Measurements from ENCODE around the gene LEP. TPM values are rescaled to one million over a fixed set of nuclear protein-coding genes. Genes with fewer than 3 reads are reported as not detected.

The LEP gene
- total and polyA plus RNA-seq, 5 donors: 0.15 to 4.8 (median 0.76) TPM; not detected in 1

- H3K4me1 ChIP-seq (ENCODE audit: control insufficient read depth, insufficient read depth, low read length): no peaks in the 10 kb centered on the region
- no peak for ATAC-seq
- intact Hi-C loops (cut with DNase I): no loop called here
- no peak overlapping the region for H3K4me3 ChIP-seq (ENCODE audit: low read length)
- no peak overlapping the region for H3K27ac ChIP-seq (ENCODE audit: low read length)
- H3K27me3 ChIP-seq (ENCODE audit: control insufficient read depth, insufficient read depth): no peaks in the 10 kb centered on the region
- DNase-seq: no peak
- 88% methylated on average over 8 of the region's 8 CpGs for WGBS
- H3K9me3 ChIP-seq (ENCODE audit: control insufficient read depth, low read length): no peaks in the 10 kb centered on the region
Measured at GRCh38 chr7:128253701-128254100, 12.6 kb downstream of the LEP start.

- ATAC-seq: peak in 1 of 2 donors; percentile 34
- intact Hi-C loops (cut with DNase I): no loop called here
Measured at GRCh38 chr7:128254470-128254869, 13.4 kb downstream of the LEP start.

GRCh38 chr7:128255271-128255670 is 14.2 kb downstream of the LEP start:
- no peaks in the 10 kb centered on the region for H3K4me1 ChIP-seq (ENCODE audit: control insufficient read depth, insufficient read depth, low read length)
- no peak overlapping the region for H3K27ac ChIP-seq (ENCODE audit: low read length)
- no peaks in the 10 kb centered on the region for H3K9me3 ChIP-seq (ENCODE audit: control insufficient read depth, low read length)
- WGBS: 78% methylated on average over 2 of the region's 2 CpGs
- H3K27me3 ChIP-seq (ENCODE audit: control insufficient read depth, insufficient read depth): no peaks in the 10 kb centered on the region
- intact Hi-C loops (cut with DNase I): no loop called here
- no peak overlapping the region for H3K4me3 ChIP-seq (ENCODE audit: low read length)
- DNase-seq (no peak), ATAC-seq (no peak)

More at GRCh38 chr7:128254470-128254869, 13.4 kb downstream of the LEP start:
- no peak overlapping the region for H3K27ac ChIP-seq (ENCODE audit: low read length)
- no peaks in the 10 kb centered on the region for H3K4me1 ChIP-seq (ENCODE audit: control insufficient read depth, insufficient read depth, low read length)
- no peaks in the 10 kb centered on the region for H3K27me3 ChIP-seq (ENCODE audit: control insufficient read depth, insufficient read depth)
- no peak overlapping the region for H3K4me3 ChIP-seq (ENCODE audit: low read length)
- H3K9me3 ChIP-seq (ENCODE audit: control insufficient read depth, low read length): no peaks in the 10 kb centered on the region
- DNase-seq: no peak
- 80% methylated on average over 5 of the region's 5 CpGs for WGBS

GRCh38 chr7:128257458-128257857 is 16.4 kb downstream of the LEP start:
- no peaks in the 10 kb centered on the region for H3K27me3 ChIP-seq (ENCODE audit: control insufficient read depth, insufficient read depth)
- H3K9me3 ChIP-seq (ENCODE audit: control insufficient read depth, low read length): no peaks in the 10 kb centered on the region
- intact Hi-C loops (cut with DNase I): no loop called here
- ATAC-seq (no peak), DNase-seq (no peak)
- H3K4me1 ChIP-seq (ENCODE audit: control insufficient read depth, insufficient read depth, low read length): no peaks in the 10 kb centered on the region
- no peak overlapping the region for H3K4me3 ChIP-seq (ENCODE audit: low read length)
- 83% methylated on average over 14 of the region's 14 CpGs for WGBS
- no peak overlapping the region for H3K27ac ChIP-seq (ENCODE audit: low read length)

GRCh38 chr7:128259131-128260061 is 18.3 kb downstream of the LEP start:
- intact Hi-C loops (cut with DNase I): no loop called here
- 66% methylated on average over 11 of the region's 11 CpGs for WGBS
- DNase-seq (no peak), ATAC-seq (no peak)
- Histone ChIP-seq H3K4me1 (ENCODE audit: control insufficient read depth, insufficient read depth, low read length) (no peaks in the 10 kb centered on the region), H3K27me3 (ENCODE audit: control insufficient read depth, insufficient read depth) (no peaks in the 10 kb centered on the region), H3K9me3 (ENCODE audit: control insufficient read depth, low read length) (no peaks in the 10 kb centered on the region), H3K27ac (ENCODE audit: low read length) (no peak overlapping the region), H3K4me3 (ENCODE audit: low read length) (no peak overlapping the region)

DNA sequence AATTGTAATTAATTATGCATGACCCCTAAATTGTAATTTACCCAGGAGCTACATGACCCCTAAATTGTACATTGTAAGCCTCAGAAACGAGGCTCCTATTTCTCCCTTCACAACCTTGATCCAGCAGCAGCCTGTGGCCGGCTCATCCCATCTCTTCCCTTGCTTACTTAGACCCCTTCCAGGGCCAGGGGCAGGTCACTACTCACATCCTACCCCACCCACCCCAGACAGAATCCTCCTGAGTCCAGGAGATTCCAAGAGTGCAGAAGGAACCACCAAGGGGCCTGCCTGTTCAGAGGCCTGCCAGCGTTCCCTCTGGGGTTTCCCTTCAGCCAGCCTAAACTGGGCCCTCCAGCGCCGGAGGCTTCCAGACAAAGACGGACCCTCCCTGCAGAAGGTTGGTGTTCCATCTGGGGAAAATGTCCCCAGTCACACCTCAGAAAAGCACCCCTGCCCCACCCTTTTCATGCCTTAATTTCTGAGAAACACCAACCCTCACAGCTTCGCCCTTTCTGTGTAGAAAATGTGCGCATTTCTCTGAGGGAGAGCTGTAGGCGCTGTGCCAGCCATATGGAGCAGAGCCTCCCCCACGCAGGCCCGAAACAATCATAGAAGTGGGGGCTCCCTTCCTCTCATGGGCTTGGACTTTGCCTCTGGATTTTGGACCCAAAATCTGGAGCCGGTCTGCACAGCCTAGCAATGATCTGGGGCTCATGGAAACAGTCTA is 19.2 kb downstream of the LEP start:
- no peak overlapping the region for H3K4me3 ChIP-seq (ENCODE audit: low read length)
- H3K27ac ChIP-seq (ENCODE audit: low read length): no peak overlapping the region
- ATAC-seq (no peak), DNase-seq (no peak)
- H3K27me3 ChIP-seq (ENCODE audit: control insufficient read depth, insufficient read depth): no peaks in the 10 kb centered on the region
- intact Hi-C loops (cut with DNase I): no loop called here
- 85% methylated on average over 12 of the region's 12 CpGs for WGBS
- no peaks in the 10 kb centered on the region for H3K9me3 ChIP-seq (ENCODE audit: control insufficient read depth, low read length)
- no peaks in the 10 kb centered on the region for H3K4me1 ChIP-seq (ENCODE audit: control insufficient read depth, insufficient read depth, low read length)

DNA sequence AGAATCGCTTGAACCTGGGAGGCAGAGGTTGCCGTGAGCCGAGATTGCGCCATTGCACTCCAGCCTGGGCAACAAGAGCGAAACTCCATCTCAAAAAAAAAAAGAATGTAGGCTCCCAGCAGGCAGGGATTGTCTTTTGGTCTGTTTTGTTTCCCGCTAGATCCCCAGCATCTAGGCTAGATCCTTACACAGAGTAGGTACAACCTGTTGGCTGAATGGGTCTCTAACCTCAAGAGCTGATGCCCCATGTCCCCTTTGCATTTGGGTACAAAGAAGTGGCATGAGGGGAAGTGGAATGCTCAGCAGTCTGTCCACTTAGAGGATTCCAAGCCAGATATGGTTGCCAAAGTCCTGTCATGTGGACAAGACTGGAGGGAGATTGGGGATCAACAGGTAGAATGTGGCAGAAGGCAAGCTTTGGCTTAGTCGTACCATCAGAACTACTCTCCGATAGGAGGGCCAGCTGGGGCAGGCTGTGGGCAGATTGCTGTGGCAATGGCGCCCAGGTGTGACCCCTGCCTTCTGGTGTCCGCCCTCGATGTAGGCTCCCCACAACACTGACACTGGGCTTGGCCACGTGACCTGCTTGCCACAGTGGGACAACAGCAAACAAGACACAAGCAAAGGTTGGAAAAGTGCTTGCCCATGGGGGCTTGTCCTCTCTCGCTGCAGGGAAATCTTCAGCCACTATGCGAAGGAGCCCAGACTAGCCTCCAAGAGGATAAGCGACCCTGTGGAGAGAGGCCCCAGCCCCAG is 21.4 kb downstream of the LEP start:
- Histone ChIP-seq H3K27me3 (ENCODE audit: control insufficient read depth, insufficient read depth) (no peaks in the 10 kb centered on the region), H3K4me1 (ENCODE audit: control insufficient read depth, insufficient read depth, low read length) (no peaks in the 10 kb centered on the region), H3K4me3 (ENCODE audit: low read length) (no peak overlapping the region), H3K9me3 (ENCODE audit: control insufficient read depth, low read length) (no peaks in the 10 kb centered on the region), H3K27ac (ENCODE audit: low read length) (no peak overlapping the region)
- intact Hi-C loops (cut with DNase I): no loop called here
- DNase-seq: no peak
- no peak for ATAC-seq
- WGBS: 93% methylated on average over 15 of the region's 15 CpGs

DNA sequence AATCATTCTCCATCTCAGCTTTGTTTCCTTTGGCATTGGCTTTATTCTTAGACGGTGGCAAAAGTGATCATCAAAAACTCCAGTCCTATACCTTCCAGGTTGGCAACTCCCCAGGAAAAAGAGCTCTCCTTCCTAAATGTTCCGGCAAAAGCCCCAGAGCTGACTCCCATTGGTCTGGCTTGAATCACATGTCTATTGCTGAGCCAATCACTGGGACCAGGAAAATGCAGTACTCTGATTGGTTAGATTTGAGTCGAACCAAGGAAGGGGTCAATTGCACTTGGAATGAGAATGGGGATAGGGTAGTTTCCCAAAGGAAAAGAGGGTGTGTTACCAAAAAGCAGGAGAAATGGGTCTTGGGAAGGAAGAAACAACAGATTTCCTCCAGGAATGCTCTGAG is 22.3 kb downstream of the LEP start:
- Histone ChIP-seq H3K4me3 (ENCODE audit: low read length) (no peak overlapping the region), H3K4me1 (ENCODE audit: control insufficient read depth, insufficient read depth, low read length) (no peaks in the 10 kb centered on the region), H3K9me3 (ENCODE audit: control insufficient read depth, low read length) (no peaks in the 10 kb centered on the region), H3K27me3 (ENCODE audit: control insufficient read depth, insufficient read depth) (no peaks in the 10 kb centered on the region), H3K27ac (ENCODE audit: low read length) (no peak overlapping the region)
- intact Hi-C loops (cut with DNase I): no loop called here
- no peak for DNase-seq
- ATAC-seq: no peak
- WGBS: 74% methylated on average over 3 of the region's 3 CpGs

- H3K4me3 ChIP-seq (ENCODE audit: low read length): no peak overlapping the region
- no peaks in the 10 kb centered on the region for H3K4me1 ChIP-seq (ENCODE audit: control insufficient read depth, insufficient read depth, low read length)
- H3K9me3 ChIP-seq (ENCODE audit: control insufficient read depth, low read length): no peaks in the 10 kb centered on the region
- intact Hi-C loops (cut with DNase I): no loop called here
- WGBS: 74% methylated on average over 2 of the region's 2 CpGs
- no peak overlapping the region for H3K27ac ChIP-seq (ENCODE audit: low read length)
- H3K27me3 ChIP-seq (ENCODE audit: control insufficient read depth, insufficient read depth): no peaks in the 10 kb centered on the region
- ATAC-seq: no peak
- DNase-seq: no peak
Measured at GRCh38 chr7:128264477-128264876, 23.4 kb downstream of the LEP start.

DNA sequence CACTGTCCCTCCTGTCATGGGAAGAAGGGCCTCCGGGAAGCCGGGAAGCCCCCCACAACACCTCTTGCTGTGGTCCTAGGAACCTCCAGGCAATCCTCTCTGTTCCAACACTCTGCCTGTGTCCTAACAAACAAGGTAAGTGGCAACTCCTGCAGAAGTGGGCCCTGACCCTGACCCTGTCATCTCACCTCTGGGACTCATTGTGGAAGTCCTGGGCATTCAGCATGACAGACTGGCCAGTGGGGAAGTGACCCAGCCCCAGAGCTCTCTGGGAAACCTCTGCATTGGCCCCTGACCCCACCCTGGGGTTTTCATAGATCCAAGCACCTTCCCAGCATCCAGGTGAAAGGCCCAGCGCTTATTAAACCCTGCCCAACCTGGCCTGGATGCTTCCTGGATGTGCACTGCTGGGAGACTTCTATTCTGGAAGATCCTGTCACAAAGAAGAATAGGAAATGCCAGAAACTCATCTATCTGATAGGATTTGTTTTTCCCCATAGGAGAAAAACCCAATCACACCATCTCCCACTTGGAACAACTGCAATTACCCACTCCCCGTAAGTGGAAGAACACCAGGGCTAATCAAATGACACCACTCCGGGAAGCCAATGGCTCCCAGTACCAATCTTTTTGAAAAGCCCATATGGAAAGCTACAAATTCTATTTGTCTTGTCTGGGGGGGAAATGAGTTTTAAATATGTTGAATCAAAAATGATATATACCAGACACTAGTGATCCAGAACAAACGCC is 24.3 kb downstream of the LEP start:
- Histone ChIP-seq H3K9me3 (ENCODE audit: control insufficient read depth, low read length) (no peaks in the 10 kb centered on the region), H3K4me3 (ENCODE audit: low read length) (no peak overlapping the region), H3K27ac (ENCODE audit: low read length) (no peak overlapping the region), H3K27me3 (ENCODE audit: control insufficient read depth, insufficient read depth) (no peaks in the 10 kb centered on the region), H3K4me1 (ENCODE audit: control insufficient read depth, insufficient read depth, low read length) (no peaks in the 10 kb centered on the region)
- ATAC-seq (no peak), DNase-seq (no peak)
- 90% methylated on average over 6 of the region's 6 CpGs for WGBS
- intact Hi-C loops (cut with DNase I): no loop called here

Data from right cardiac atrium (tissue), 5 donors.